GM18951 (cell line): Measurements from ENCODE around the gene CTRL.
A peak's percentile ranks its signal among the peaks of the same experiment; 100 is the strongest.

Experiments used
- POLR2A ChIP-seq: IDR thresholded peaks from 4 replicates; pipeline ENCODE4 v1.6.1; 2011; ENCODE audit warnings: mild to moderate bottlenecking; ENCODE audit not compliant: insufficient read length, insufficient read depth; ENCODE audit errors: extremely low read depth
- in situ Hi-C: fragments of 300-500 bp; cut with MboI; formaldehyde crosslinking; loops from one replicate; pipeline ENCODE4 v1.12.0; 2022; ENCODE audit warnings: low sequenced_read_pairs, mixed read lengths, inconsistent platforms; ENCODE audit not compliant: unreplicated experiment

The CTRL gene

DNA sequence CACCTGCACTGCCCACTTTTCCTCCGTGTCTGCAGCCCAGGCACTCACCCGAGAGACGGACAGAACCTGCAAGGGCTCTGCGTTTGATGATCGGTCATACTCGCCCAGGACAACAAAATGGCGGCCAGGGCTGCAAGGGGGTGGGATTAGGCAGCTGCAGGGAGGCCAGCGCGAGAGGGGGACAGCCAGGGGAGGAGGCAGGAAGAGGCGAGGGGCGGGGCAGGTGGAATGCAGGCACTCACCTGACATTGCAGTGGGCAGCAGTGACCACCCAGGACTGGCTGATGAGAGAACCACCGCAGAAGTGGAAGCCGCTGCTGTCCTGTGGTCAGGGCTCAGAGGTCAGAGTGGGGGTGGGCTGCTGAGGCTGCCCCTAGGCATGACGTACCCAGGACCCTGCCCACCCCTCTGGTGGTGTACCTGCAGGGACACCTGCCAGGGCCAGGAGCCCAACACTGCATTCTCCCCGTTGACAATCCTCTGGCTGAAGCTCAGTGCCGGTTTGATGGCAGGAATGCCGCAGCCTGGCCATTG is 917 bp downstream of the CTRL start:
- in situ Hi-C loops: no loop called here
- no peak for TF ChIP-seq POLR2A

GRCh38 chr16:67930191-67930590 is 1.5 kb downstream of the CTRL start:
- no peak for TF ChIP-seq POLR2A
- in situ Hi-C loops: no loop called here

DNA sequence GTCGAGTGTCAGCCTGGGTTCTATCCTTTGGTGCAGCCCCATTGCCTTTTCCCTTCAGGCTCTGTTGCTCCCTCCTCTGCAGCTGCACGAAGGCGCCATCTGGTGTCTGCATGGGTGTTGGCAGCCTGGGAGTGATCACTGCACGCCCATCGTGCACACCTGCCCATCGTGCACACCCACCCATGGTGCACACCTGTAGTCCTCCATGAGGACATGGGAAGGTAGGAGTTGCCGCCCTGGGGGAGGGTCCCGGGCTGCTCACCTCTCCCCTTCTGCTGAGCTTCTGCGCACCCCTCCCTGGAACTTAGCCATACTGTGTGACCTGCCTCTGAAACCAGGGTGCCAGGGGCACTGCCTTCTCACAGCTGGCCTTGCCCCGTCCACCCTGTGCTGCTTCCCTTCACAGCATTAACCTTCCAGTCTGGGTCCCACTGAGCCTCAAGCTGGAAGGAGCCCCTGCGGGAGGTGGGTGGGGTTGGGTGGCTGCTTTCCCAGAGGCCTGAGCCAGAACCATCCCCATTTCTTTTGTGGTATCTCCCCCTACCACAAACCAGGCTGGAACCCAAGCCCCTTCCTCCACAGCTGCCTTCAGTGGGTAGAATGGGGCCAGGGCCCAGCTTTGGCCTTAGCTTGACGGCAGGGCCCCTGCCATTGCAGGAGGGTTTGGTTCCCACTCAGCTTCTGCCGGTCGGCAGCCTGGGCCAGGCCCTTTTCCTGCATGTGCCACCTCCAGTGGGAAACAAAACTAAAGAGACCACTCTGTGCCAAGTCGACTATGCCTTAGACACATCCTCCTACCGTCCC is 2.9 kb downstream of the CTRL start:
- no peak for TF ChIP-seq POLR2A
- in situ Hi-C loops: no loop called here

DNA sequence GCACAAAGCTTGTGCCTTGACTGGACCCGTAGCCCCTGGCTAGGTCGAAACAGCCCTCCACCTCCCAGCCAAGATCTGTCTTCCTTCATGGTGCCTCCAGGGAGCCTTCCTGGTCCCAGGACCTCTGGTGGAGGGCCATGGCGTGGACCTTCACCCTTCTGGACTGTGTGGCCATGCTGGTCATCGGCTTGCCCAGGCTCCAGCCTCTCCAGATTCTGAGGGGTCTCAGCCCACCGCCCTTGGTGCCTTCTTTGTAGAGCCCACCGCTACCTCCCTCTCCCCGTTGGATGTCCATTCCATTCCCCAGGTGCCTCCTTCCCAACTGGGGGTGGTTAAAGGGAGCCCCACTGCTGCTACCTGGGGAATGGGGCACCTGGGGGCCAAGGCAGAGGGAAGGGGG is 3.5 kb downstream of the CTRL start:
- in situ Hi-C loops: no loop called here
- no peak for TF ChIP-seq POLR2A

DNA sequence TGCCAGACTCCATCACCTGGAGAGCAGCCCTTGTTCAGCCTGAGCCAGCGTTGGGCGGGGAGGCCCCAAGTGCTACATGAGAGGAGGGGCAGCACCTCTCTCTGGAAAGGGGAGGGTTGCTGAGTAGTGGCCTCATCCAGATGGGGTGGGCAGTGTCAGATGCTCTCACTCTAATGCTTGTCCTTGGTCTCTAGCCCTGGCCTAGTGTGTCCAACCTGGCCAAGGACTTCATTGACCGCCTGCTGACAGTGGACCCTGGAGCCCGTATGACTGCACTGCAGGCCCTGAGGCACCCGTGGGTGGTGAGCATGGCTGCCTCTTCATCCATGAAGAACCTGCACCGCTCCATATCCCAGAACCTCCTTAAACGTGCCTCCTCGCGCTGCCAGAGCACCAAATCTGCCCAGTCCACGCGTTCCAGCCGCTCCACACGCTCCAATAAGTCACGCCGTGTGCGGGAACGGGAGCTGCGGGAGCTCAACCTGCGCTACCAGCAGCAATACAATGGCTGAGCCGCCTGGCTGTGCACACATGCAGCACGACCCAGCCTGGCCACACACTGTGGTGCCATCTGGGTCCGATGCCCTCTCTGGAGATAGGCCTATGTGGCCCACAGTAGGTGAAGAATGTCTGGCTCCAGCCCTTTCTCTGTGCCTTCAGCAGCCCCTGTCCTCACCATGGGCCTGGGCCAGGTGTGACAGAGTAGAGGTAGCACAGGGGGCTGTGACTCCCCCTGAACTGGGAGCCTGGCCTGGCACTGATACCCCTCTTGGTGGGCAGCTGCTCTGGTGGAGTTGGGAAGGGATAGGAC is 4.3 kb downstream of the CTRL start:
- in situ Hi-C loops: no loop called here
- TF ChIP-seq POLR2A: peak; percentile 5

DNA sequence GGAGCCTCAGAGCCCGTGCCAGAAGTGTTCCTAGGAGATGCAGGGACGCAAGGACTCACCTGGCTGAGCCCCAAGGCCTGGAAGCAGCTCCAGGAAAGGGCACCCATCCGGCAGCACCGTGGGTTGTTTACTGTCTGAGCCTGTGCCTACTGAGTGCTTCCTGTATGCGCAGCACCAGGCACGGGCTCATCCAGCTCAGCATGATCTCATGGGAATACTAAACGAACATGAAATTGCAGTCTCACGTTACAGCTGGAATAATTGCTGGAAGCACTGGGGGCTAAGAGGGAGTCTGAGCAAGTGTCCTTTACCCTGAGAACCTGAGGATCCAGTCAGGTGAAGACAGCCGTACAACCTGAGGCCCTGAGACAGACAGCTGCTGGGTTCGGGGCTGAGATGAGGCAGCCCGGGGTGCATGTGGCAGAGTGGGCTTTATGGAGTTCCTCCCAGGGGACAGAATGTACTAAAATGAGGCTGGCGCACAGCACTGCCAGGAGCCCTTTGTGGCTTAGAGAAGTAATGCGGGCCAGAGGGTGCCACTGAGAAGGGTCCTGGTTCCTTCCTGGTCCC is 5.4 kb downstream of the CTRL start:
- no peak for TF ChIP-seq POLR2A
- in situ Hi-C loops: no loop called here

- in situ Hi-C loops: no loop called here
- TF ChIP-seq POLR2A: no peak
Measured at GRCh38 chr16:67924140-67924906, 7.3 kb downstream of the CTRL start.

DNA sequence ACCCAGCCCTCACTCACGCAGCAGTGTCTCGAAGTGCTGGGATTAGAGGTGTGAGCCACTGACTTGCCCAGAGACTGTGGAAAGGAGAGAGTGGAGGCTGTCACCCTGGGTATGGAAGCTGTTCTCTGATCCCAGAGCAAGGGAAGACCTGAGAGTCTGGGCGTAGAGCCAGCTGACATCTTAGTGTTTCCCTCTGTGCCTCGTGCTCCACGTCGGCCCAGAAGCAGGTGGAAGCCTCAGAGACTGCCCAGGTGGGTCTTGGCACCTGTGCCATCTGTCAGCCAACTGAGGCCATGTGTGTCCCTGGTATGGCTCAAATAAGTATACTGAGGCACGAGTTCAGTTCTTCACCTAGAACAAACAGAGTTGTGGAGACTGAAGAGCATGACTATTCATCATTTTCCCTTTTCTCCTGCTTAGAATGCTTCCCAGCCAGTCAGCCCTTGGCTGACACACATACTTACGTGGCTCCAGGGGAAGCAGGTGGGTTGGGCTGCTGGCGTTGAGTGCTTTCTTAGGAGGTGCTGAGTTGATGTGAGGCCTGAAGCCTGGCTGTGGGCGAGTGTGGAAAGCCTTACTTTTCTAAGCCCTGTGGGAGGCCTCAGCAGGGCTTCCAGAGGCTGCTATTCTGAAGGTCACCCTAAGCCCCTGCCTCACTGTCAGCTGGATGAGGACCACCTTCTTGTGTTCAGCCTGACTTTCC is 8.1 kb downstream of the CTRL start:
- no peak for TF ChIP-seq POLR2A
- in situ Hi-C loops: no loop called here

DNA sequence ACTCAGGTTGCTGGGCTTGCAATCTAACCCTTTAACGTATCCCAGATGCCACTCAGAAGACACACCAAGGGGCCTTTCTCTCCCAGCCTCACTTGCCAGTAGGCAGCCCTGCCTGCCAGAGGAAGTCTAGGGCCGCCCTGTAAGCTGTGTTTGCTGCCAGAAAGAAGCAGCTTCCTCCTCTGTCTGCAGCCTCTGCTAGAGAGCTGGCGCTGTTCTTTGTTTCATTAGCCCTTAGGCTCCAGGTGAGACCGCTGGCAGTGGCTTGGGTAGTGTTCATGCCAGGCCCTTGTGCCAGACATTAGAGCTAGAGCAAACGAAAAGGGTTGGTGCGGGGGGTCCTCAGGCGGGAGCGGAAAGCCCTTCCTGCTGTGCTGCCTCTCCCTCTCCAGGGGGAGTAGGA is 8.9 kb downstream of the CTRL start:
- in situ Hi-C loops: no loop called here
- no peak for TF ChIP-seq POLR2A

GRCh38 chr16:67922221-67922620 is 9.4 kb downstream of the CTRL start:
- no peak for TF ChIP-seq POLR2A
- in situ Hi-C loops: no loop called here

DNA sequence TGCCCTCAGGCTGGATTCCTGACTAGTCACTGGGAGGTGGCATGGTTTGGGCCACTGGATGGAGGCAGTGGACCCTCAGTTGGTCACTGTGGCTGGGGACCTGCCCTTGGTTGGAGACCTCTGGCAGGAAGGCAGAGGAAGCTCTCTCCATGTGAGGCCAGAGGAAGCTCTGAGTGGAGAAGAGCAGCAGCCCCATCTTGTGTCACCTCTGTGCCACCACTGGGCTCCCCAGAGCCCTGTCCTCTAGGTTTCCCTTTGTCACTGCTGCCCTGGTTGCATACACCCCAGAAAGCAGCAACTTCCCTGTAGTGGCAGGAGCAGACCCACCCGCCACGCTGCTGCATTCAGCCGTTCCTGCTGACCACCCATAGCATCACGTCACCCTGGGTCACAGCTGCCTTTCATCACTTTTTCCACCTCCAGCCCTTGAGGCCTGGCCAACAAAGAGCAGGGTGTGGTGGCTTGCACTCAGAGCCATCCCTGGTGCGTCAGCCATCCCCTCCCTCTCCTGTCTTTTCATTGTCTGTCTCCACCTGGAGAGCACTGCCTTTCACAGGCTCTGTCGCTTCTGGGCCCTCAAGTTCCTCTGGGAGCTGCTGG is 11.9 kb downstream of the CTRL start:
- TF ChIP-seq POLR2A: no peak
- in situ Hi-C loops: no loop called here

DNA sequence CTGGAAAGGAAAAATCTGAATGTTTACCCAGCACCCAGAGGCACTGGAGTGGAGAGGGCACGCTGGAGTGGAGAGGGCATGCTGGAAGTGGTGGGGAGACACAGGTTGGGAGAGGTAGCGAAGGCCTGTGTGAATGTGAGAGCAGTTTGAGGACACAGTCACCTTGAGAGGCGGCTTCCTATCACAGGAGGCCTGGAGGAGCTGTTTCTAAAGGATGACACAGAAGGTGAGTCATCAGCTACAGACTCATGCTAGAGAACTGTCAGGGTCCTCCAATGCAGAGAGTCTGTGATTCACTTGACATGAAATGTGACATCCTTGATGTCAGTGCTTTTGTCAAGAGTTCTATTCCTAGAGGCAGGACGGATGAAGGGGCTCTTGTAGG is 13.8 kb downstream of the CTRL start:
- no peak for TF ChIP-seq POLR2A
- in situ Hi-C loops: no loop called here
